SU-DHL-6 (cell line): ENCODE measurements around the gene FBXO41.

Experiments
- CTCF ChIP-seq: fragments of 200-600 bp; sonication (generic); IDR thresholded peaks from one replicate; pipeline ENCODE4 v1.5.1; 2017; ENCODE audit warnings: antibody characterized with exemption, mild to moderate bottlenecking, low read length, moderate library complexity; ENCODE audit not compliant: insufficient read depth, poor library complexity, severe bottlenecking
- EZH2phosphoT487 ChIP-seq: fragments of 200-600 bp; sonication (generic), shearing (Covaris generic); conservative IDR thresholded peaks from 2 replicates; pipeline ENCODE4 v1.6.1; 2018; ENCODE audit warnings: mild to moderate bottlenecking, antibody characterized with exemption, low read length, moderate library complexity, mixed read lengths

- TF ChIP-seq CTCF (no peak), EZH2phosphoT487 (no peak)
These were observed 14.4 kb downstream of the FBXO41 start for GRCh38 chr2:73269686-73270465.
